OCI-LY3 (cell line): ENCODE measurements around the gene ANAPC10.

Experiments used
- H2AFZ ChIP-seq: fragments of 200-600, 300-600 bp; shearing (Covaris generic); 2 replicates; pipeline ENCODE4 v1.6.0; 2014; ENCODE audit warnings: antibody characterized with exemption, low read depth, low read length
- H3K27ac ChIP-seq: fragments of 200-600, 300-600 bp; sonication (generic); 2 replicates; pipeline ENCODE4 v1.5.1; 2014; ENCODE audit warnings: mild to moderate bottlenecking, low read length, moderate library complexity, mixed read lengths
- H3K27me3 ChIP-seq: fragments of 200-600, 300-600 bp; sonication (generic); 2 replicates; pipeline ENCODE4 v1.6.1; 2014; ENCODE audit warnings: low read depth, low read length, mixed read lengths
- H3K36me3 ChIP-seq: fragments of 200-600, 300-600 bp; sonication (generic); replicated peaks from 2 replicates; pipeline ENCODE3; 2014; ENCODE audit warnings: low read depth, low read length, mixed read lengths
- H3K4me1 ChIP-seq: fragments of 300-600, 200-600 bp; sonication (generic); 2 replicates; pipeline ENCODE4 v1.6.1; 2014; ENCODE audit warnings: low read length, mixed read lengths
- H3K4me2 ChIP-seq: fragments of 200-600, 300-600 bp; sonication (generic); 2 replicates; pipeline ENCODE4 v1.6.1; 2014; ENCODE audit warnings: low read length, mixed read lengths
- H3K4me3 ChIP-seq: fragments of 300-600, 200-600 bp; sonication (generic); 2 replicates; pipeline ENCODE4 v1.5.1; 2014; ENCODE audit warnings: antibody characterized with exemption, mild to moderate bottlenecking, low read length, moderate library complexity
- H3K79me2 ChIP-seq: fragments of 300-600, 200-600 bp; shearing (Covaris generic); 2 replicates; pipeline ENCODE4 v1.6.1; 2014; ENCODE audit warnings: mild to moderate bottlenecking, low read length, mixed read lengths
- H3K9ac ChIP-seq: fragments of 300-600, 200-600 bp; shearing (Covaris generic); 2 replicates; pipeline ENCODE4 v1.6.0; 2014; ENCODE audit warnings: mild to moderate bottlenecking, low read length, moderate library complexity
- H3K9me3 ChIP-seq: fragments of 200-600, 300-600 bp; shearing (Covaris generic); 2 replicates; pipeline ENCODE4 v1.6.1; 2014; ENCODE audit warnings: low read length, mixed read lengths; ENCODE audit not compliant: insufficient read depth
- H4K20me1 ChIP-seq: fragments of 200-600, 300-600 bp; sonication (generic); 2 replicates; pipeline ENCODE4 v1.6.1; 2016; ENCODE audit warnings: low read length, mixed read lengths; ENCODE audit not compliant: insufficient read depth
- CTCF ChIP-seq: fragments of 200-600, 300-600 bp; sonication (generic); IDR thresholded peaks from 2 replicates; pipeline ENCODE4 v1.5.1; 2014; ENCODE audit warnings: antibody characterized with exemption, low read length, low read depth
- EZH2phosphoT487 ChIP-seq: fragments of 200-600 bp; shearing (Covaris generic); IDR thresholded peaks from 2 replicates; pipeline ENCODE4 v1.6.1; 2018; ENCODE audit warnings: antibody characterized with exemption, mixed run types, low read depth

The ANAPC10 gene

GRCh38 chr4:145099653-145100052 is 1.7 kb upstream of the ANAPC10 start:
- no peak for TF ChIP-seq CTCF
- no peak for TF ChIP-seq EZH2phosphoT487
- H3K27me3 ChIP-seq: no peaks in the 10 kb centered on the region
- peaks cover 53% of the 10 kb centered on the region for H3K4me1 ChIP-seq

GRCh38 chr4:145098675-145099037 is 660 bp upstream of the ANAPC10 start:
- Histone ChIP-seq H3K79me2 (peaks cover 99% of the 10 kb centered on the region), H3K4me2 (peak overlapping the region; percentile 88), H3K9ac (peak overlapping the region; percentile 90), H3K36me3 (peaks cover 44% of the 10 kb centered on the region), H3K27ac (peak overlapping the region; percentile 80), H3K4me3 (peak overlapping the region; percentile 84), H3K27me3 (no peaks in the 10 kb centered on the region), H2AFZ (peak overlapping the region; percentile 72; the same call in 1 of the 2 replicates), H4K20me1 (peaks cover 44% of the 10 kb centered on the region), H3K9me3 (peaks cover 8% of the 10 kb centered on the region; the same call in 1 of the 2 replicates), H3K4me1 (peaks cover 51% of the 10 kb centered on the region)
- TF ChIP-seq EZH2phosphoT487 (no peak), CTCF (no peak)

More at GRCh38 chr4:145099653-145100052, 1.7 kb upstream of the ANAPC10 start:
- H3K4me2 ChIP-seq: peak overlapping the region; percentile 88
- peaks cover 99% of the 10 kb centered on the region for H3K79me2 ChIP-seq
- H3K9ac ChIP-seq: peak overlapping the region; percentile 90
- H2AFZ ChIP-seq: no peak overlapping the region
- peak overlapping the region; percentile 84 for H3K4me3 ChIP-seq
- peaks cover 38% of the 10 kb centered on the region for H3K36me3 ChIP-seq
- H3K9me3 ChIP-seq: no peaks in the 10 kb centered on the region
- H3K27ac ChIP-seq: peak overlapping the region; percentile 80
- H4K20me1 ChIP-seq: peaks cover 50% of the 10 kb centered on the region

GRCh38 chr4:145097331-145097820 is 620 bp downstream of the ANAPC10 start:
- H3K79me2 ChIP-seq: peaks cover 99% of the 10 kb centered on the region
- H3K27ac ChIP-seq: peak overlapping the region; percentile 80
- peaks cover 38% of the 10 kb centered on the region for H3K4me1 ChIP-seq
- peak overlapping the region; percentile 87 for H2AFZ ChIP-seq
- peak overlapping the region; percentile 84 for H3K4me3 ChIP-seq
- peak overlapping the region; percentile 90 for H3K9ac ChIP-seq
- H4K20me1 ChIP-seq: peaks cover 33% of the 10 kb centered on the region
- no peaks in the 10 kb centered on the region for H3K27me3 ChIP-seq
- TF ChIP-seq EZH2phosphoT487 (no peak), CTCF (no peak)
- peaks cover 54% of the 10 kb centered on the region for H3K36me3 ChIP-seq
- H3K4me2 ChIP-seq: peak overlapping the region; percentile 81
- H3K9me3 ChIP-seq: peaks cover 12% of the 10 kb centered on the region; the same call in 1 of the 2 replicates

GRCh38 chr4:145093638-145094037 is 4.4 kb downstream of the ANAPC10 start:
- Histone ChIP-seq H3K27ac (no peak overlapping the region), H2AFZ (no peak overlapping the region), H3K4me1 (peaks cover 10% of the 10 kb centered on the region), H3K36me3 (peaks cover 62% of the 10 kb centered on the region), H3K4me3 (no peak overlapping the region), H3K27me3 (no peaks in the 10 kb centered on the region), H4K20me1 (0 out of 2 replicates have a peak, but pooled peaks cover 3% of the 10 kb centered on the region), H3K9ac (no peak overlapping the region), H3K4me2 (no peak overlapping the region), H3K79me2 (peaks cover 84% of the 10 kb centered on the region), H3K9me3 (peaks cover 12% of the 10 kb centered on the region; the same call in 1 of the 2 replicates)
- TF ChIP-seq EZH2phosphoT487 (no peak), CTCF (no peak)
